ENCODE results near the gene WRNIP1. TPM values are rescaled to one million over a fixed set of nuclear protein-coding genes. Genes with fewer than 3 reads are reported as not detected.
"Not testable (repeated sequence)": the region's sequence is repeated elsewhere in the genome, so short reads cannot be mapped to it uniquely, and the experiment has no call there.

Gene WRNIP1
- total RNA-seq, 2 experiments from 2014 or later: 57.8 to 60.4 TPM

- CTCF ChIA-PET: no interaction called here
- POLR2A ChIA-PET: no interaction called here
Observed at GRCh38 chr6:2756241-2756640, 9.0 kb upstream of the WRNIP1 start.

- ChIA-PET CTCF (no interaction called here), POLR2A (no interaction called here)
Observed at GRCh38 chr6:2756687-2757224, 8.4 kb upstream of the WRNIP1 start.

DNA sequence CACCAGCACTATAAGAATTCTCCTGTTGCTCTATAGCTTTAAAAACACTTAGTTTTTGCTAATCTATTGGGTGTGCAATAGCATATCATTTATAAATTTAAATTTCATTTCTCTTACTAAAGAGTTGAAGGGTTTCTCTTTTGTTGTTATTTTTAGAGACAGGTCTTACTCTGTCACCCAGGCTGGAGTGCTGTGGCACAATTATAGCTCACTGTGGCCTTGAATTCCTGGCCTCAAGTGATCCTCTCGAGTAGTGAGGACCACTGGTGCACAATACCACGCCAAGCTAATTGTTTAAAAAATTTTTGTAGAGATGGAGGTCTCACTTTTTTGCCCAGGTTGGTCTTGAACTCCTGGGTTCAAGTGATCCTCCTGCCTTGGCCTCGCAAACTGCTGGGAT lies 6.2 kb upstream of the WRNIP1 start:
- POLR2A ChIA-PET: no interaction called here
- CTCF ChIA-PET: interaction anchor here (1.8 kb wide), 1 partner anchor 9 kb away, joined by 9 read pairs; the partner anchor contains the start of gene MYLK4

- POLR2A ChIA-PET: no interaction called here
- CTCF ChIA-PET: interaction anchor here (1.0 to 2.6 kb wide), 2 partner anchors 11 to 127 kb away, joined by 5 to 16 read pairs; partner anchors contain the start of gene MYLK4
Observed at GRCh38 chr6:2760882-2761842, 4.0 kb upstream of the WRNIP1 start.

DNA sequence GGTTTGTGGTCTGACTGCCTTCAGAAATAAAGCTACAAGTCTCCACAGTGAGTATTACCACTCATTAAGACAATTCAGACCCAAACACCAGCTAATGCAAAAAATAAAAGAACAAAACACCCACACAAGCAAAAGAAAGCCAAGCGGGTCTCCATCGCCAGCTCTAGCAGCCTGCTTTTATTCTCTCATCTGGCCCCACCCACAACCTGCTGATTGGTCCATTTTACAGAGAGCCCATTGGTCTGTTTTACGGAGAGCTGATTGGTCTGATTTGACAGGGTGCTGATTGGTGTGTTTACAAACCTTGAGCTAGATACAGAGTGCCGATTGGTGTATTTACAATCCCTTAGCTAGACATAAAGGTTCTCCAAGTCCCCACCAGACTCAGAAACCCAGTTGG lies 2.3 kb upstream of the WRNIP1 start:
- POLR2A ChIA-PET: not testable (repeated sequence)
- CTCF ChIA-PET: interaction anchor here (1.4 kb wide), 1 partner anchor 12 kb away, joined by 7 read pairs; the partner anchor contains the start of gene MYLK4

GRCh38 chr6:2763345-2763841 lies 1.8 kb upstream of the WRNIP1 start:
- CTCF ChIA-PET: interaction anchor here (1.4 kb wide), 1 partner anchor 13 kb away, joined by 7 read pairs; the partner anchor contains the start of gene MYLK4
- POLR2A ChIA-PET: interaction anchor here (0.9 kb wide), 1 partner anchor 78 kb away, joined by 3 read pairs; the partner anchor contains the start of gene SERPINB1

DNA sequence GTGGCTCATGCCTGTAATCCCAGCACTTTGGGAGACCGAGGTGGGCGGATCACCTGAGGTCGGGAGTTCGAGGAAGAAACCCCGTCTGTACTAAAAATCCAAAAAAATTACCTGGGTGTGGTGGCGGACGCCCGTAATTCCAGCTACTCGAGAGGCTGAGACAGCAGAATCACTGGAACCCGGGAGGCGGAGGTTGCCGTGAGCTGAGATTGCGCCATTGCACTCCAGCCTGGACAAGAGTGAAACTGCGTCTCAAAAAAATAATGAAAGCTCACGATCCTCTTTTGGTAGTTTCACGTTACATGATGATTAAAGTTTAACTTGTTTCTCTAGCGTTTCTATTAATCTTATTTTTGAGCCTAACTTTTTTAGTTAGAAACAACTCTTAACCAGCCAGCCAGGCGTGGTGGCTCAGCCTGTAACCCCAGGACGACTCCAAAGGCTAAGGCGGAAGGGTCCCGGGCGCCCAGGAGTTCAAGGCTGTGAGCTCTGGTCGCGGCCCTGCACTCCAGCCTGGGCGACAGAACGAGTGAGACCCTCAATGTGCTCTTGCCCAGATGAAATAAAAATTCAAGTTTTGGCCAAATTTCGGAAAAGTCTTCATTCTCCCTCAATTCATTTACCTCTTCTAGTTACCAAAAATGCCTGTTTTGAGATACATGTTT lies 1.2 kb upstream of the WRNIP1 start:
- POLR2A ChIA-PET: interaction anchor here (0.9 kb wide), 1 partner anchor 77 kb away, joined by 3 read pairs; the partner anchor contains the start of gene SERPINB1
- CTCF ChIA-PET: interaction anchor here (0.6 to 1.4 kb wide), 2 partner anchors 14 to 363 kb away, joined by 3 to 7 read pairs; partner anchors contain the start of gene MYLK4

GRCh38 chr6:2764610-2765165 lies 505 bp upstream of the WRNIP1 start:
- CTCF ChIA-PET: interaction anchor here (0.6 to 1.6 kb wide), 4 partner anchors 16 to 362 kb away, joined by 3 to 6 read pairs (median 4); no protein-coding TSS in a partner anchor
- POLR2A ChIA-PET: interaction anchor here (1.2 to 1.5 kb wide), 4 partner anchors 77 to 299 kb away, joined by 4 to 8 read pairs (median 4); partner anchors contain the start of gene SERPINB1

GRCh38 chr6:2765896-2766766 lies 938 bp downstream of the WRNIP1 start:
- CTCF ChIA-PET: interaction anchor here (0.8 to 1.7 kb wide), 7 partner anchors 8 to 260 kb away, joined by 3 to 6 read pairs (median 4); partner anchors contain the start of gene SERPINB1
- POLR2A ChIA-PET: interaction anchor here (0.6 to 1.5 kb wide), 7 partner anchors 75 to 443 kb away, joined by 3 to 8 read pairs (median 4); partner anchors contain the start of gene SERPINB1

GRCh38 chr6:2766767-2767656 lies 1.8 kb downstream of the WRNIP1 start:
- ChIA-PET POLR2A (interaction anchor here (0.6 to 0.8 kb wide), 3 partner anchors 75 to 443 kb away, joined by 3 to 5 read pairs (median 3); partner anchors contain the start of gene SERPINB1), CTCF (interaction anchor here (0.6 to 1.7 kb wide), 3 partner anchors 31 to 130 kb away, joined by 4 read pairs; partner anchors contain the start of gene SERPINB1)

DNA sequence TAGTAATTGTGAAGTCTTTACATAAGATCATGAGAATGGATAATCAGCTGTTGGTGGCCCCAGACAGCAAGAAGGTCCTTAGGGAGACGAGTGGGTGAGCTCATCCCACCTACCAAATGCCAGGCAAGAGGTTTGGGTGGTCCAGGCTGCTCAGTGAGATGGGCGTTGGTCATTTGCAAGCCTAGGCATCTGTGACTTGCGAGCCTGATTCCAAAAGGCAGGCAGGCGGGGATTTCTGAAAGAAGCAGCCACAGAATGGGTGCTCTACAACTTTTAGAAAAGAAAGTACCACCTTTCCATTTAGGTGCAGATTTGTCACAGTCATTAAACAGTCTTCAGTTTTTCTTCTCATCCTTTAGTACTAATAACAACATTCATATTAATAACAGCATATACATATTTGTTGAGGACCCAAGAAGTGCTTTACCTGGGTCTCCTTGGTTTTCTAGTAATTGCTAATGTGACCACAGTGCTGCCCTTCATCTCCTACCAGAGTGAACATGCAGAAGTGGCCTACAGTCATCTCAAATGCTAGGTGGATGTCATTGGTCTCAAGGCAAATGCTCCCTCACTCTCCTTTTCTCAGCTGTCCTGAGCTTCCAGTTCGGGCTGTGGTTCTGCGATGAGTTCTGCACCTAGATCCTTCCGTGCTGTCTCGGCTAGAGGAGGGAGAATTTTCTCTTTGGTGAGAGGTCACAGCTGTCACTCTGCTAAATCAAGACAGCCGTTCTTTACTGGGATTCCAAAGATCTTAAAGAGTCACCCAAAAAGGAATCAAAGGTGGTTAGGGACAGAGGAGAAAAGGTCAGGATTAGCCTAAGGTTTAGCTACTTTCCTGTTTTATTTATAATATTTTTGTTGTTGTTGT lies 2.7 kb downstream of the WRNIP1 start:
- POLR2A ChIA-PET: interaction anchor here (0.8 kb wide), 1 partner anchor 74 kb away, joined by 3 read pairs; the partner anchor contains the start of gene SERPINB1
- CTCF ChIA-PET: interaction anchor here (1.4 to 2.2 kb wide), 2 partner anchors 22 to 24 kb away, joined by 4 to 7 read pairs; no protein-coding TSS in a partner anchor

DNA sequence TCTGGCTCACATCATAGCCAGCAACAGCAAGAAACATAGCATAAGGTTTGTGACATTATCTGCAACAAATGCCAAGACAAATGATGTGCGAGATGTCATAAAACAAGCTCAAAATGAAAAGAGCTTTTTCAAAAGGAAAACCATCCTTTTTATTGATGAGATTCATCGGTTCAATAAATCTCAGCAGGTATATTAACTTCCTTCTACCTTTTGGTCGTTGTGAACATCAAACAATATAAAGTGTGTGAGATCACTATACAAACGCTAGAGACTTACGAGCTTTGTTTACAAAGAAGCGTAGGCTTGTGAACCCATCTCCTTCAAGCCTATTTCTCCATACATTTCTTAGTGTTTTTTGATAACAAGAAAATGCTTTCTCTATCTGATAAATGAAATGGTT lies 3.5 kb downstream of the WRNIP1 start:
- ChIA-PET CTCF (interaction anchor here (1.4 to 2.2 kb wide), 3 partner anchors 16 to 23 kb away, joined by 4 to 7 read pairs (median 5); no protein-coding TSS in a partner anchor), POLR2A (interaction anchor here (0.6 kb wide), 1 partner anchor 108 kb away, joined by 3 read pairs; no protein-coding TSS in a partner anchor)

GRCh38 chr6:2770171-2770570 lies 5.0 kb downstream of the WRNIP1 start:
- CTCF ChIA-PET: interaction anchor here (1.4 to 2.2 kb wide), 2 partner anchors 14 to 20 kb away, joined by 5 to 7 read pairs; no protein-coding TSS in a partner anchor
- POLR2A ChIA-PET: interaction anchor here (0.6 kb wide), 1 partner anchor 21 kb away, joined by 7 read pairs; no protein-coding TSS in a partner anchor

DNA sequence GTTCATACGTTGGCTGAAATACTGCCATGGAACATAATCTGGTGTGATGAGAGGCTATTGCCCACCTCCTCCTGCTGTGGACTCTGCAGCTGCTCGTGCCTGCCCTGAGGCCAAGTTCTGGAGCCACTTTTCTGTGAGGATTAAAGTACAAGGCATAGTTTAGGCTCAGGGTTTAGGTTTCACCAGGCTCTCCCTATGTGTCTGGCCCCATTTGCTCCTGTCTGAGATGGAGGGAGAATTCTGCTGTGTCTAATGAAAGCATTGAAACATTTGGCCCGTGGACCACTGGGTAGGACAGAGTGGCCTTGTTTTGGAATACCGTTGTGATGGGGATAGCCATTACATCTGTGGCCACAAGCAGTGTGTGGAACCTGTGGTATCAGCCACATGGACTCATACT lies 5.9 kb downstream of the WRNIP1 start:
- CTCF ChIA-PET: interaction anchor here (1.0 to 3.5 kb wide), 2 partner anchors 10 to 12 kb away, joined by 3 to 8 read pairs; no protein-coding TSS in a partner anchor
- POLR2A ChIA-PET: no interaction called here

DNA sequence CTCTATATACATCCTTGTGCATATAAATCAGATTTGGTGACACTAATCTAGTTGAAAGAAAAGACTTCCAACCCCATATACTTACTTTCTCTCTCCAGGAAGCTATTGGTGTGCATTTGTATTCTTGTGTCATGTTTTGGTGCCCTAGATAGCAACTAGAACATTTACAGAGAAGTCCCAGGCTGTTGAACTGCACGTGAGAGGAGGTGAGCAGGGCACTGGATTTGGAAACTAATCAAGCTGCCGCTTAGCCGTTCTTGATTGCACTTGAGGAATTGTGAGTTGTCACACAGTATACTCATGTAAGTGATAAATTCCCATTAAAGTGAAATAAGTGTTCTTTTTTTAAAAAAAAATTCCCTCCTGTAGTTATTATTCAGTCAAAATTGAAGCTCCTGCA lies 7.6 kb downstream of the WRNIP1 start:
- ChIA-PET POLR2A (no interaction called here), CTCF (interaction anchor here (3.5 kb wide), 1 partner anchor 10 kb away, joined by 8 read pairs; no protein-coding TSS in a partner anchor)

Data from activated CD8-positive, alpha-beta memory T cell treated with anti-CD3 and anti-CD28 coated beads for 36 hours (primary cell).